K562 (cell line): ENCODE results near the gene ADAMTS6. TPM values are rescaled to one million over a fixed set of nuclear protein-coding genes. Genes with fewer than 3 reads are reported as not detected.

Source experiments
- ATAC-seq: fragments of 200-7000 bp; cut with Tn5 transposase; 3 replicates; pipeline ENCODE4 v1.9.1; 2020; ENCODE audit warnings: moderate library complexity
- BruUV-seq: library from RNA; stranded (reverse); fragments of 400-500 nt; replicated peaks from 2 replicates; lab custom pipeline; 2021; lab: Mats Ljungman, UMichigan
- CTCF ChIA-PET: fragments of 300-600 bp; formaldehyde crosslinking; extraction: SDS; loops from one replicate; lab custom pipeline; 2021; ENCODE audit warnings: low intra/inter-chr PET ratio; lab: Yijun Ruan, JAX
- POLR2A ChIA-PET: fragments of 300-600, 350-650 bp; sonication (Branson Sonifier 250); formaldehyde crosslinking; extraction: SDS; loops from one replicate; lab custom pipeline; 2021; ENCODE audit warnings: antibody characterized with exemption, inconsistent platforms; lab: Yijun Ruan, JAX
- DNase-seq, 4 experiments: peaks; one replicate each; pipeline versions ENCODE4 v3.0.0 to v3.0.0-alpha.2; 2011 to 2018; ENCODE audit warnings: low spot score in 3 of 4, mixed read lengths in 3 of 4; ENCODE audit errors: extremely low read depth in 1 of 4
- FAIRE-seq: peaks from 2 replicates; lab custom pipeline; 2011; peaks lifted over from hg19 to GRCh38; lab: Jason Lieb, UNC
- H2AFZ ChIP-seq: 2 replicates; pipeline ENCODE4 v1.6.0; 2011; ENCODE audit warnings: low read depth, low read length, control low read depth, inconsistent platforms
- H3K27ac ChIP-seq: fragments of 200-600 bp; 3 replicates; pipeline ENCODE4 v1.8.0; 2011; ENCODE audit warnings: low read depth, mild to moderate bottlenecking, control low read depth, inconsistent platforms, low read length, moderate library complexity, mixed read lengths; ENCODE audit errors: extremely low read depth
- H3K27me3 ChIP-seq, 2 experiments: fragments of 300-600 bp in 1 of 2; 2 replicates in 1 of 2; 3 replicates in 1 of 2; pipeline versions ENCODE4 v1.6.0 to v1.8.0; 2011; ENCODE audit warnings: inconsistent platforms in 2 of 2, low read length in 2 of 2, mild to moderate bottlenecking in 1 of 2, mixed read lengths in 1 of 2, moderate library complexity in 1 of 2; ENCODE audit not compliant: control insufficient read depth in 2 of 2, insufficient read depth in 2 of 2
- H3K36me3 ChIP-seq: fragments of 300-600 bp; 3 replicates; pipeline ENCODE4 v1.8.0; 2011; ENCODE audit warnings: mild to moderate bottlenecking, low read length, inconsistent platforms; ENCODE audit not compliant: control insufficient read depth, insufficient read depth
- H3K4me1 ChIP-seq, 2 experiments: fragments of 200-600 bp in 1 of 2; replicated peaks in 1 of 2; 2 replicates in 1 of 2; 3 replicates in 1 of 2; pipeline versions ENCODE4 v1.5.1 to v1.8.0; 2011; ENCODE audit warnings: inconsistent platforms in 2 of 2, low read length in 2 of 2, mild to moderate bottlenecking in 1 of 2, mixed read lengths in 1 of 2, moderate library complexity in 1 of 2; ENCODE audit not compliant: control insufficient read depth in 2 of 2, insufficient read depth in 2 of 2
- H3K4me2 ChIP-seq: 2 replicates; pipeline ENCODE4 v1.6.1; 2011; ENCODE audit warnings: low read length, control low read depth, inconsistent platforms, mixed read lengths; ENCODE audit not compliant: insufficient read depth
- H3K4me3 ChIP-seq: fragments of 200-600 bp; sonication (generic), shearing (Covaris generic); 2 replicates; pipeline ENCODE4 v1.5.1; 2016; ENCODE audit warnings: control low read depth, inconsistent platforms
- H3K79me2 ChIP-seq: fragments of 200-600 bp; 3 replicates; pipeline ENCODE4 v1.8.0; 2011; ENCODE audit warnings: low read length, inconsistent platforms; ENCODE audit not compliant: control insufficient read depth, insufficient read depth
- H3K9ac ChIP-seq, 2 experiments: 2 replicates each; pipeline versions ENCODE4 v1.6.0 to v1.6.1; 2011; ENCODE audit warnings: low read depth in 2 of 2, low read length in 2 of 2, control low read depth in 1 of 2, inconsistent platforms in 1 of 2, mild to moderate bottlenecking in 1 of 2, mixed read lengths in 1 of 2; ENCODE audit not compliant: insufficient read depth in 1 of 2
- H3K9me1 ChIP-seq: one replicate; pipeline ENCODE4 v1.6.0; 2011; ENCODE audit warnings: inconsistent platforms, mild to moderate bottlenecking, low read length, moderate library complexity; ENCODE audit not compliant: control insufficient read depth, insufficient read depth
- H3K9me3 ChIP-seq: replicated peaks from 2 replicates; pipeline ENCODE4 v1.5.1; 2011; ENCODE audit warnings: low read depth, low read length, inconsistent platforms; ENCODE audit not compliant: control insufficient read depth, insufficient read depth
- H4K20me1 ChIP-seq: replicated peaks from 2 replicates; pipeline ENCODE4 v1.6.1; 2011; ENCODE audit warnings: low read length, inconsistent platforms, mixed read lengths; ENCODE audit not compliant: control insufficient read depth, insufficient read depth
- ATF7 ChIP-seq: fragments of 450-650 bp; IDR thresholded peaks from 2 replicates; pipeline ENCODE4 v1.7.1; 2014; ENCODE audit warnings: mild to moderate bottlenecking, moderate library complexity
- CAMTA2 ChIP-seq: fragments of 250-450 bp; sonication (Bioruptor Pico); conservative IDR thresholded peaks from 2 replicates; pipeline ENCODE4 v1.5.1; 2022
- CBX5 ChIP-seq: IDR thresholded peaks from 2 replicates; pipeline ENCODE4 v1.6.1; 2014; ENCODE audit warnings: low read depth, borderline replicate concordance
- CCAR2 ChIP-seq: fragments of 200-400 bp; formaldehyde crosslinking; IDR thresholded peaks from 2 replicates; pipeline ENCODE4 v1.6.1; 2017; ENCODE audit warnings: mild to moderate bottlenecking, low read depth, low read length
- DNMT1 ChIP-seq: fragments of 450-650 bp; IDR thresholded peaks from 2 replicates; pipeline ENCODE4 v1.6.1; 2016; ENCODE audit warnings: antibody characterized with exemption, mild to moderate bottlenecking
- EP300 ChIP-seq: IDR thresholded peaks from 2 replicates; pipeline ENCODE4 v1.6.1; 2012; ENCODE audit warnings: low read length, improper control_type of control experiment
- ILK ChIP-seq: fragments of 450-650 bp; IDR thresholded peaks from 2 replicates; pipeline ENCODE4 v1.6.1; 2016; ENCODE audit warnings: missing genetic modification characterization, low read depth, mild to moderate bottlenecking, missing compliant biosample characterization, moderate library complexity, borderline replicate concordance
- RFX5 ChIP-seq: IDR thresholded peaks from 2 replicates; pipeline ENCODE4 v1.6.1; 2011; ENCODE audit warnings: low read depth, mild to moderate bottlenecking, improper control_type of control experiment, low read length
- YBX1 ChIP-seq: fragments of 450-650 bp; IDR thresholded peaks from 2 replicates; pipeline ENCODE4 v1.7.1; 2016; ENCODE audit warnings: mild to moderate bottlenecking
- ZBTB7A ChIP-seq: IDR thresholded peaks from 2 replicates; pipeline ENCODE4 v1.6.1; 2011; ENCODE audit warnings: low read depth, mild to moderate bottlenecking, low read length, moderate library complexity, borderline replicate concordance; ENCODE audit not compliant: control insufficient read depth
- ZNF140 ChIP-seq: fragments of 250-450 bp; sonication (Bioruptor Pico); IDR thresholded peaks from 2 replicates; pipeline ENCODE4 v1.8.0; 2021; ENCODE audit warnings: moderate library complexity, mild to moderate bottlenecking, inconsistent platforms
- ZNF24 ChIP-seq: fragments of 450-650 bp; IDR thresholded peaks from 2 replicates; pipeline ENCODE4 v1.6.1; 2016
- WGBS: fragments of 100-300 bp; shearing (Covaris generic); methylation state at CpG from one replicate; pipeline ENCODE4 v1.1.6; 2016; ENCODE audit warnings: low coverage, mixed read lengths; ENCODE audit not compliant: insufficient coverage; ENCODE audit errors: missing lambda C conversion rate; 5-methylcytosine and 5-hydroxymethylcytosine counted together
- in situ Hi-C: fragments of 300-500 bp; cut with MboI; formaldehyde crosslinking; loops from 4 replicates; pipeline ENCODE4 v1.15.0; 2018; ENCODE audit warnings: inconsistent platforms, mixed read lengths
- intact Hi-C: fragments of 100-400 bp; cut with micrococcal nuclease; formaldehyde crosslinking; loops from 2 replicates; pipeline ENCODE4 v1.14.2; 2022
- polyA plus RNA-seq, 8 experiments: library from polyadenylated mRNA; depleted of rRNA in 4 of 8; stranded (reverse) in 5 of 8; unstranded in 3 of 8; fragments of >200 nt; fragmentation: Nextera tagmentation in 2 of 8; fragmentation: Illumina TruSeq in 1 of 8; extraction: Ambion mirVana in 2 of 8; extraction: Trizol in 1 of 8; gene quantifications; 2 replicates each; pipeline versions ENCODE4 v1.2.1 to v1.2.3, GENCODE V29; 2011 to 2014; ENCODE audit warnings: inconsistent platforms in 1 of 8, missing spikeins in 1 of 8
- total RNA-seq, 7 experiments: library from RNA; depleted of rRNA in 6 of 7; stranded (reverse); fragments of >200 nt in 6 of 7; fragmentation: Illumina TruSeq in 2 of 7; extraction: Trizol in 2 of 7; gene quantifications; 2 replicates each; pipeline versions ENCODE4 v1.2.1 to v1.2.3, GENCODE V29; 2011 to 2021; ENCODE audit warnings: low replicate concordance in 1 of 7
- TF ChIP-seq, protein P1 (sequence below): fragments of 450-650 bp; formaldehyde crosslinking; IDR thresholded peaks from 2 replicates; pipeline ENCODE4 v1.4.0; 2020; ENCODE audit warnings: mild to moderate bottlenecking, moderate library complexity
- TF ChIP-seq, protein P2 (sequence below), 2 experiments: fragments of 450-650 bp in 1 of 2; sonication (generic) in 1 of 2; formaldehyde crosslinking; conservative IDR thresholded peaks; 2 replicates each; pipeline versions ENCODE4 v1.4.0 to v1.8.1; 2020 to 2022; ENCODE audit warnings: mild to moderate bottlenecking in 1 of 2, missing genetic modification reagents in 1 of 2
- TF ChIP-seq, protein P3 (sequence below), 3 experiments: fragments of 200-800 bp in 1 of 3; fragments of 250-450 bp in 1 of 3; fragments of 450-650 bp in 1 of 3; sonication (Bioruptor Pico) in 1 of 3; sonication (Bioruptor generic) in 1 of 3; formaldehyde crosslinking in 1 of 3; IDR thresholded peaks; 2 replicates each; pipeline versions ENCODE4 v1.6.1 to v1.8.0; 2016 to 2022; ENCODE audit warnings: mild to moderate bottlenecking in 2 of 3, missing genetic modification characterization in 2 of 3, missing compliant biosample characterization in 1 of 3, moderate library complexity in 1 of 3

The ADAMTS6 gene
- total and polyA plus RNA-seq, 9 of the 15 experiments (the other 6 are each of a cell fraction or from before 2014, with no cell fraction given) = 0.57 to 5.3 (median 1.5) TPM

DNA sequence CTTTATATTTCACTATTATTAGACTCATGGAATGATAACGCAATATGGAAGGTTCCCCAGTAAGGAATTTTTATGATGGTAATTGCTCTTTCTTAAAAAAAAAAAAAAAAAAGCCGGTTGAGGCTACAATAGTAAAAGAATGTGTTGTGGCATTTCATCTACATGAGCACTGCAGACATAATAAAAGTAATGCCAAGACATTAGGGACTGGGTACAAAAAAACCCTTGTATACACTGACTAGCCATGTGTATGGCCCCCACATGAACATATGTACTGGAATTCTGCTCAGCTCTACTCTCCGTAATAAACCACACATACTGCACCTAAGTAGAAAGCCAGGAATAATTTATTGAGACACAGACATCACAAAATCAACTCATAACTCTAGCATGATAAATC lies 218.4 kb downstream of the ADAMTS6 start:
- TF ChIP-seq EP300 (no peak), ZNF140 (CRISPR knock-in tag) (no peak), CAMTA2 (CRISPR knock-in tag) (no peak), CBX5 (no peak), DNMT1 (no peak), YBX1 (no peak), ZNF24 (no peak), ILK (tag) (no peak), RFX5 (no peak), CCAR2 (no peak), ZBTB7A (no peak), ATF7 (no peak)
- TF ChIP-seq, protein P1, sequence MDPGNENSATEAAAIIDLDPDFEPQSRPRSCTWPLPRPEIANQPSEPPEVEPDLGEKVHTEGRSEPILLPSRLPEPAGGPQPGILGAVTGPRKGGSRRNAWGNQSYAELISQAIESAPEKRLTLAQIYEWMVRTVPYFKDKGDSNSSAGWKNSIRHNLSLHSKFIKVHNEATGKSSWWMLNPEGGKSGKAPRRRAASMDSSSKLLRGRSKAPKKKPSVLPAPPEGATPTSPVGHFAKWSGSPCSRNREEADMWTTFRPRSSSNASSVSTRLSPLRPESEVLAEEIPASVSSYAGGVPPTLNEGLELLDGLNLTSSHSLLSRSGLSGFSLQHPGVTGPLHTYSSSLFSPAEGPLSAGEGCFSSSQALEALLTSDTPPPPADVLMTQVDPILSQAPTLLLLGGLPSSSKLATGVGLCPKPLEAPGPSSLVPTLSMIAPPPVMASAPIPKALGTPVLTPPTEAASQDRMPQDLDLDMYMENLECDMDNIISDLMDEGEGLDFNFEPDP (CRISPR knock-in tag) = no peak
- TF ChIP-seq, protein P2, sequence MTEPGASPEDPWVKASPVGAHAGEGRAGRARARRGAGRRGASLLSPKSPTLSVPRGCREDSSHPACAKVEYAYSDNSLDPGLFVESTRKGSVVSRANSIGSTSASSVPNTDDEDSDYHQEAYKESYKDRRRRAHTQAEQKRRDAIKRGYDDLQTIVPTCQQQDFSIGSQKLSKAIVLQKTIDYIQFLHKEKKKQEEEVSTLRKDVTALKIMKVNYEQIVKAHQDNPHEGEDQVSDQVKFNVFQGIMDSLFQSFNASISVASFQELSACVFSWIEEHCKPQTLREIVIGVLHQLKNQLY (CRISPR knock-in tag; conservative IDR thresholded peaks at IDR 0.05) = no peak
- TF ChIP-seq, protein P3, sequence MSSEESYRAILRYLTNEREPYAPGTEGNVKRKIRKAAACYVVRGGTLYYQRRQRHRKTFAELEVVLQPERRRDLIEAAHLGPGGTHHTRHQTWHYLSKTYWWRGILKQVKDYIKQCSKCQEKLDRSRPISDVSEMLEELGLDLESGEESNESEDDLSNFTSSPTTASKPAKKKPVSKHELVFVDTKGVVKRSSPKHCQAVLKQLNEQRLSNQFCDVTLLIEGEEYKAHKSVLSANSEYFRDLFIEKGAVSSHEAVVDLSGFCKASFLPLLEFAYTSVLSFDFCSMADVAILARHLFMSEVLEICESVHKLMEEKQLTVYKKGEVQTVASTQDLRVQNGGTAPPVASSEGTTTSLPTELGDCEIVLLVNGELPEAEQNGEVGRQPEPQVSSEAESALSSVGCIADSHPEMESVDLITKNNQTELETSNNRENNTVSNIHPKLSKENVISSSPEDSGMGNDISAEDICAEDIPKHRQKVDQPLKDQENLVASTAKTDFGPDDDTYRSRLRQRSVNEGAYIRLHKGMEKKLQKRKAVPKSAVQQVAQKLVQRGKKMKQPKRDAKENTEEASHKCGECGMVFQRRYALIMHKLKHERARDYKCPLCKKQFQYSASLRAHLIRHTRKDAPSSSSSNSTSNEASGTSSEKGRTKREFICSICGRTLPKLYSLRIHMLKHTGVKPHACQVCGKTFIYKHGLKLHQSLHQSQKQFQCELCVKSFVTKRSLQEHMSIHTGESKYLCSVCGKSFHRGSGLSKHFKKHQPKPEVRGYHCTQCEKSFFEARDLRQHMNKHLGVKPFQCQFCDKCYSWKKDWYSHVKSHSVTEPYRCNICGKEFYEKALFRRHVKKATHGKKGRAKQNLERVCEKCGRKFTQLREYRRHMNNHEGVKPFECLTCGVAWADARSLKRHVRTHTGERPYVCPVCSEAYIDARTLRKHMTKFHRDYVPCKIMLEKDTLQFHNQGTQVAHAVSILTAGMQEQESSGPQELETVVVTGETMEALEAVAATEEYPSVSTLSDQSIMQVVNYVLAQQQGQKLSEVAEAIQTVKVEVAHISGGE (CRISPR knock-in tag; IDR thresholded peaks at IDR 0.05) = no peak
- Histone ChIP-seq H3K36me3 (no peaks in the 10 kb centered on the region), H2AFZ (no peak overlapping the region), H4K20me1 (no peaks in the 10 kb centered on the region), H3K27me3 (no peaks in the 10 kb centered on the region), H3K79me2 (no peaks in the 10 kb centered on the region), H3K4me1 (peaks cover 0 to 3% of the 10 kb centered on the region in 2 experiments; a peak in 3 of 5 replicates), H3K4me2 (no peak overlapping the region), H3K9me1 (no peaks in the 10 kb centered on the region), H3K9ac (no peak overlapping the region), H3K4me3 (no peak overlapping the region), H3K27ac (no peak overlapping the region), H3K9me3 (no peaks in the 10 kb centered on the region)
- no peak for ATAC-seq
- intact Hi-C loops = loop anchor here (10.0 kb wide), 1 partner anchor 211 kb away; no protein-coding TSS in a partner anchor
- in situ Hi-C loops = no loop called here
- ChIA-PET CTCF (no interaction called here), POLR2A (interaction anchor here (2.0 kb wide), 1 partner anchor 12 kb away, joined by 5 read pairs; no protein-coding TSS in a partner anchor)
- FAIRE-seq = no peak
- no TSS peak for BruUV-seq
- DNase-seq = no peak
- WGBS = 17% methylated on average over 3 of the region's 3 CpGs
